GM08714 (cell line): ENCODE results near the gene SLC29A1.
"Not testable (repeated sequence)": the region's sequence is repeated elsewhere in the genome, so short reads cannot be mapped to it uniquely, and the experiment has no call there.

Experiments used
- H3K4me3 ChIP-seq: fragments of 200-500 bp; sonication (Bioruptor generic); 2 replicates; pipeline ENCODE4 v1.5.1; 2014; ENCODE audit warnings: mild to moderate bottlenecking, low read length, inconsistent platforms
- ZNF274 ChIP-seq: IDR thresholded peaks from 2 replicates; pipeline ENCODE4 v1.6.1; 2012; ENCODE audit warnings: mild to moderate bottlenecking, low read depth, low read length

Gene SLC29A1

GRCh38 chr6:44222486-44223318 is 693 bp upstream of the SLC29A1 start:
- TF ChIP-seq ZNF274, result no peak
- H3K4me3 ChIP-seq, result peak overlapping the region; percentile 41; the same call in 1 of the 2 replicates

- peak overlapping the region; percentile 66 for H3K4me3 ChIP-seq
- TF ChIP-seq ZNF274, result no peak
Measured at GRCh38 chr6:44224029-44224964, 902 bp downstream of the SLC29A1 start.

- no peak for TF ChIP-seq ZNF274
- no peak overlapping the region; the same call in 1 of the 2 replicates for H3K4me3 ChIP-seq
Measured at GRCh38 chr6:44224965-44225305, 1.5 kb downstream of the SLC29A1 start.

- TF ChIP-seq ZNF274, result no peak
- no peak overlapping the region for H3K4me3 ChIP-seq
Measured at GRCh38 chr6:44225579-44226325, 2.4 kb downstream of the SLC29A1 start.

- no peak overlapping the region for H3K4me3 ChIP-seq
- no peak for TF ChIP-seq ZNF274
Measured at GRCh38 chr6:44226368-44227147, 3.2 kb downstream of the SLC29A1 start.

GRCh38 chr6:44227148-44227793 is 3.9 kb downstream of the SLC29A1 start:
- no peak overlapping the region for H3K4me3 ChIP-seq
- no peak for TF ChIP-seq ZNF274

- H3K4me3 ChIP-seq, result no peak overlapping the region
- TF ChIP-seq ZNF274, result no peak
Measured at GRCh38 chr6:44228031-44228430, 4.6 kb downstream of the SLC29A1 start.

GRCh38 chr6:44228433-44228832 is 5.0 kb downstream of the SLC29A1 start:
- TF ChIP-seq ZNF274, result no peak
- H3K4me3 ChIP-seq, result no peak overlapping the region

- no peak overlapping the region for H3K4me3 ChIP-seq
- TF ChIP-seq ZNF274, result no peak
Measured at GRCh38 chr6:44228836-44229235, 5.4 kb downstream of the SLC29A1 start.

GRCh38 chr6:44229376-44230033 is 6.1 kb downstream of the SLC29A1 start:
- H3K4me3 ChIP-seq, result no peak overlapping the region
- no peak for TF ChIP-seq ZNF274

GRCh38 chr6:44230034-44230675 is 6.8 kb downstream of the SLC29A1 start:
- H3K4me3 ChIP-seq, result no peak overlapping the region

GRCh38 chr6:44231426-44231825 is 8.0 kb downstream of the SLC29A1 start:
- not testable (repeated sequence) for H3K4me3 ChIP-seq

More at GRCh38 chr6:44230034-44230675, 6.8 kb downstream of the SLC29A1 start:
- no peak for TF ChIP-seq ZNF274
